ENCODE measurements around the gene CERK.
"Not testable (repeated sequence)": the region's sequence is repeated elsewhere in the genome, so short reads cannot be mapped to it uniquely, and the experiment has no call there.

CERK gene

DNA sequence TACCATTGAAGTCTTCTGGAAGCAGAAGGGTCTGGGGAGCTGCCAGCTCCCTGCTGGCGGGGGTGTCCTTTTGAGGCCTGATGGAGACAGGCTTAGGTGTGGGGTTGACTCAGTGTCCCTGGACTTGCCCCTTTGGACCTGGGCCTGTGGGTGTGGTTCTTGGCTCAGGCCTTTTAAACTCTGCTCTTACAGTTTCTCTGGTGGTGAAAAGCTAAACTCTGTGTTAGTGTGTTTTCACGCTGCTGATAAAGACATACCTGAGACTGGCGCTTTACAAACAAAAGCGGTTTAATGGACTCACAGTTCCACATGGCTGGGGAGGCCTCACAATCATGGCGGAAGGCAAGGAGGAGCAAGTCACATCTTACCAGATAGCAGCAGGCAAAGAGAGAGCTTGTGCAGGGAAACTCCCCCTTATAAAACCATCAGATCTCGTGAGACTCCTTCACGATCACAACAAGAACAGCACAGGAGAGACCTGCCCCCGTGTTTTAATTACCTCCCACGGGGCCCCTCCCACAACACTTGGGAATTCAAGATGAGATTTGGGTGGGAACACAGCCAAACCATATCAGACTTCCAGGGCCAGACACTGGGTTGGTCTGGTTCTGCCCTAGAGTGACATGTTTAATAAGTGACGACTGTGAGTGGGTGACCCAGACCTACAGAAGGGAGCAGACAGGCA lies 91.4 kb downstream of the CERK start:
- TF ChIP-seq, protein P1, sequence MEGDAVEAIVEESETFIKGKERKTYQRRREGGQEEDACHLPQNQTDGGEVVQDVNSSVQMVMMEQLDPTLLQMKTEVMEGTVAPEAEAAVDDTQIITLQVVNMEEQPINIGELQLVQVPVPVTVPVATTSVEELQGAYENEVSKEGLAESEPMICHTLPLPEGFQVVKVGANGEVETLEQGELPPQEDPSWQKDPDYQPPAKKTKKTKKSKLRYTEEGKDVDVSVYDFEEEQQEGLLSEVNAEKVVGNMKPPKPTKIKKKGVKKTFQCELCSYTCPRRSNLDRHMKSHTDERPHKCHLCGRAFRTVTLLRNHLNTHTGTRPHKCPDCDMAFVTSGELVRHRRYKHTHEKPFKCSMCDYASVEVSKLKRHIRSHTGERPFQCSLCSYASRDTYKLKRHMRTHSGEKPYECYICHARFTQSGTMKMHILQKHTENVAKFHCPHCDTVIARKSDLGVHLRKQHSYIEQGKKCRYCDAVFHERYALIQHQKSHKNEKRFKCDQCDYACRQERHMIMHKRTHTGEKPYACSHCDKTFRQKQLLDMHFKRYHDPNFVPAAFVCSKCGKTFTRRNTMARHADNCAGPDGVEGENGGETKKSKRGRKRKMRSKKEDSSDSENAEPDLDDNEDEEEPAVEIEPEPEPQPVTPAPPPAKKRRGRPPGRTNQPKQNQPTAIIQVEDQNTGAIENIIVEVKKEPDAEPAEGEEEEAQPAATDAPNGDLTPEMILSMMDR (IDR thresholded peaks at IDR 0.05; ENCODE audit: extremely low read depth, missing control alignments) = no peak
- no peak for DNase-seq (ENCODE audit: low spot score)

DNA sequence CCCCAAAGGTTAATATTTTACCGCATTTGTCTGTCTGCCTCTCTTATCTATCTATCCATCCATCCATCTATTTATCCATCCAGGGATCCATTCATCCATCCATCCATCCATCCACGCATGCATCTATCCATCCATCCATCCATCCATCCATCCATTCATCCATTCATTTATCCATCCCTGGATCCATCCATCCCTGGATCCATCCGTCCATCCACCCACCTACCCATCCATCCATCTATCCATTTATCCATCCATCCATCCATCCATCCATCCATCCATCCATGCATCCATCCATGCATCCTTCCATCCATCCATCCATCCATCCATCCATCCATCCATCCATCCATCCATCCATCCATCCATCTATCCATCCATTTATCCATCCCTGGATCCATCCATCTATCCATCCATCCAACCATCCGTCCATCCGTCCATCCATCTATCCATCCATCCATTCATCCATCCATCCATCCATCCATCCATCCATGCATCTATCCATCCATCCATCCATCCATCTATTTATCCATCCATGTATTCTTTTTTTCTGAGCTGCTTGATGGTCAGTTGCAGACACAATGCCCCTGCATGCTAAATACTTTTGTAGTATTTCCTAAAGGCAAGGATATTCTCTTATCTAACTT lies 95.1 kb downstream of the CERK start:
- DNase-seq (ENCODE audit: low spot score) = not testable (repeated sequence)

DNA sequence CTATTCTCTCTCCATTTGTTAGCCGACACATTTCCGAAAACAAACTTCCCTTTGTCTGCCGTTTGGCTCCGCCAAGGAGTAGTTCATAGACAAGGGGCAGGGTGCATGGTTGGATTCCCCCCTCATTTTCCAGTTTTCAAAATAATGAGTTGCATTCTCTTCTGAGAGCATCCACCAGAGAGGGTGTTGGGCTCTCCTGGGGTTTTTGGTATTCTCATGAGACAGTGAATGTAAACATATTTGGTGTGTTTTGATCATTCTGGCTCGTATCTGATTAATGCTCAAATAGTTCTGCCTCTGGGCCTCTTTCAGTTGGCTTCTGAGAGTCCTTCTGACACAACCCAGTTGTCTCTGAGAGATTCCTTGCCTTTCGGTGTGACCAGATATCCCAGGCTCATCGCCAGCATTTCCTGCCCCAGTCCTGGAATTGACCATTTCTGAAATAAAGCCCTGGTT lies 96.2 kb downstream of the CERK start:
- TF ChIP-seq, protein P1 (IDR thresholded peaks at IDR 0.05; ENCODE audit: extremely low read depth, missing control alignments) = no peak
- DNase-seq (ENCODE audit: low spot score) = no peak

DNA sequence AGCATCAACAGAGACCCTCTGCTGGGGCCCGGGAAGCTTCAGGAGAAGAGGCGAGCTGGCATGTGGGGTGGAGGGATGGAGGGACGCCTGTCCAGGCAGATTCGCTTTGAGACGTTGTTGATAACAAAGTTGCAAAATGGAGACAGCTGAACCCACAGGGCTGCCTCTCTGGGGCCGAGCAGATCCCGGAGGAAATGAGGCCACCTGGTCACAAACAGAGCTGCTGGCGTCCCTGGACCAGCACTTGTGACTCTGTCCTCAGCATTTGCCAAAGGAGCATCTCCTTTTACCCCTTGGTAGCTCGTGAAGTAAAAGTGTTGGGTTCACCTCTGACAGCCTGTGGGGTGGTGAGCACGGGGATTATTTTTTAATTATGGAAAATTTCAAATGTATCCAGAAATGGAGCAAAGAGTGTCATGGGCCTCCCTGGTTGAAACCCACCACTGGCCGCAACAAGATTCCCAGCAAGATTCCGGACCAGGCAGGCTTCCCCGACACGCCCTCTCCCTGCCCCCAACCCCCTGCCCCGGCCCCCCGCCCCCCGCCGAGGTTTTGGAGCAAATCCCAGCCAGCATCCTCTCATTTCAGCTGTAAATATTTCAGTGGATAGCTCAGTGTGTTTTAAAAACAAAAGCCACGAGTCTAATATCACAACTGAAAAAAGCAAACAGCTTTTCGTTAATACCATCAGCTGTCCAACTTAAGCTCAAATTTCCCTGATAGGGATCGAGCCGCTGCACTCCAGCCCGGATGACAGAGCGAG lies 97.6 kb downstream of the CERK start:
- TF ChIP-seq, protein P1 (IDR thresholded peaks at IDR 0.05; ENCODE audit: extremely low read depth, missing control alignments) = no peak
- DNase-seq (ENCODE audit: low spot score) = no peak

DNA sequence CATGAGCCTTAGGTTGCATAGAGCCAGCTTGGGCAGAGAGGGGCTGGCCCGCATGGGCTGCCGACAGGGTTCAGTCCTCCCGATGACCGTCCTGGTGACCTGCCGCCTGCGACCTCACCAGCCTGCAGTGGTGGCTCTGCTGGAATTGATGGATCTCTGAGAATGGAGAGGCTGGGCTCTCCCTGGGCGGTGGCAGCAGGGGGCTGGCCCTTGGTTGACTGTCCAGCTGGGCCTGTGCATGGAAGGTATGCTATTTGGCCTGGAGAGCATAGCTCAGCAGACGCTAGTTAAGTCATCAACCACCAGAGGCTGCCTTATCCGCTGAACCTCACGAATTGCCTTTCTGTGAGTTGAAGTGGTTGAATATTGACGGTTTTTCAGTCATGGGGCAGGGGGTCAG lies 98.2 kb downstream of the CERK start:
- DNase-seq (ENCODE audit: low spot score) = no peak
- TF ChIP-seq, protein P1 (IDR thresholded peaks at IDR 0.05; ENCODE audit: extremely low read depth, missing control alignments) = no peak

DNA sequence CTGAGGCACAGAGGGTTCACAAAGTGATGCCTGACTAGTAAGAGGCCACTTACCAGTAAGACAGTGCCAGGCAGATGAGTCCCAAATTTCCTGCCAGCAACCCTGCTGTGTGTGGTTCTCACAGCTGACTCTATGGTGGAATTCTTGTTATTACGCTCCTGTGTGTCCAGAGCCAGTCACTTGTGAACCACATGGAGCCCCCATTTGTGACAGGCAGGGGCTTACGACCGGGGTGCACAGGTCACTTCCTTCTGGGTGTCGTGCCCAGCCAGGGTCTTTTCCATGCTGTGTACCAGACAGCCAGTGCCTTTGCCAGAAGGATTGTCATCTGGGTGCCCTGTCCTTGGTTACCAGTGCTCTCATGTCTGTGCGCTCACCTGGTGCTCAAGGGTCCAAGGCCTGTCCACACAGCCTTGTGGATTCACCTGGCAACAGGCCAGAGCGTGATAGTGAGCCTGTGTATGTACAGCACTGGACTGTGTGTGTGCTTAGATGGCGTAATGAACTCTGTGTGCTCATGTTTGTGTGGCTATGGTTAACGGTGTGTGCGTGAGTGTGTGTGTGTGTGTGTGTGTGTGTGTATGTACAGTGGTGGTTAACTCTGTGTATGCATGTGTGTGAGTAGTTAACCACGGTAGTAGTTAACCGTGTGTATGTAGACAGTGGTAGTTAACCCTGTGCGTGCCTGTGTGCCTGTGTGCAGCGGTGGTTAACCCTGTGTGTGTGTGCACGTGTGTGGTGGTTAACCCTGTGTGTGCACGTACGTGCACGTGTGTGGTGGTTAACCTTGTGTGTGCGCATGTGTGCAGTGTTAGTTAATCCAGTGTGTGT lies 99.2 kb downstream of the CERK start:
- TF ChIP-seq, protein P1 (IDR thresholded peaks at IDR 0.05; ENCODE audit: extremely low read depth, missing control alignments) = no peak
- no peak for DNase-seq (ENCODE audit: low spot score)

DNA sequence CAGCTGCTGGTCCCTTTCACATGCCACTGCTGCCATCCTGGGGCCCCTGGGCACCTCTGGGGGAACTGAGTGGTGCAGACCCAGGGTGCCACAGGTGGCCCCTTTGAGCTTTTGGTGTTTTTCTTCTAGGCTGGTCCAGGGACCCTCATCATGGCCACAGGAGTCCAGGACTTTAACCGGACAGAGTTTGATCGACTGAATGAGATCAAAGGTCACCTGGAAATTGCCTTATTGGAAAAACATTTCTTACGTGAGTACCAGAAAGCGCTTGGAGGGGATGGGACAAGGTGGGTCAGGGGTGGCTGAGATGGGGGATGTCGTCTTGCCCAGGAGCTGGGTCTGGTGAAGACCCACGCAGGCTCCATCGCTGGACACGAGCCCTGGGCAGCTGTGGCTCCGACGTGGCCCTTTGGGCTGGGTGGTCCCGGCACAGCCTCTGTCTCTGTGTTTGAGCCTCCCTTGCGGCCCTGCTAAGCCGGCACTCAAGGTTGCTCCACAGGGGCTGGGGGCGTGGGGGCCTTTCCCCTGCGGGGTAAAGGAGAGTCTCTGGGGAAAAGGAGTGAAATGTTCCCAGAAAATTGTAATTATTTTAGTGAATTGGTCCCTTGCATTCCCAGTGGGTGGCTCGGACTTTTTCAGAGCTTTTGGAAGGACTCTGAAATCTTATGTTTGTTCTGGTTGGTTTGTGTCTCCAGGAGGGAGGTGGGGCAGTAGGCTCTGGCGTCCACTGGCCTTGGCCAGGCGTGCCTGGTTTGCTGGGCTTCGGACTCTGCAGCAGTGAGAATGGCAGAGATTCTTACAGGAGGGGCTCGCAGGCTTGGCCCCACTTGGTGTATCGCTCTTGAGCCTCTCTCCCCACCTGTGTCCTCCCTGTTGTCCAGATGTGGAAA lies 100.1 kb downstream of the CERK start:
- DNase-seq (ENCODE audit: low spot score) = no peak
- TF ChIP-seq, protein P1 (IDR thresholded peaks at IDR 0.05; ENCODE audit: extremely low read depth, missing control alignments) = no peak

All from GM20000 (cell line).